COLO829 (cell line): Measurements from ENCODE around the gene PTCHD1.

Source experiments
- DNase-seq: peaks from one replicate; pipeline ENCODE4 v3.0.0; 2012; ENCODE audit warnings: low spot score

PTCHD1 gene

DNA sequence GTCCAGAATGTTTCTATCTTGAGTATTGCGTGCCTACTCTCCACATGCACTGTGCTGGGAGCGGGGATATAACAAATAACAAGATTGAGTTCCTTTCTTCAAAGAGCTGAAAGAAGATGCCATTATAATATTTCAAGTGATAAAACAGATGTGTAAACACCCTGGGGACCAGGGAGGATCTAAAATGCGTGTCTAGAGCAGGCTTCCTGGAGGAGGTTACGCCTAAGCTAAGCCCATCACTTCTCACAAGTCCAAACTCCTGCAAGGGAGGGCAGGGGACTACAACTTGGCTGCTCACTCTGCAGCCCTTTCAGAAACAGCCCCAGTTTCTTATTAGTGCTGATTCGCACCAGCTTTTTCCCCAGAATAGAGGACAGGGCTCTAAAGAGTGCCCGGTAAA, 21.5 kb downstream of the PTCHD1 start:
- no peak for DNase-seq

DNA sequence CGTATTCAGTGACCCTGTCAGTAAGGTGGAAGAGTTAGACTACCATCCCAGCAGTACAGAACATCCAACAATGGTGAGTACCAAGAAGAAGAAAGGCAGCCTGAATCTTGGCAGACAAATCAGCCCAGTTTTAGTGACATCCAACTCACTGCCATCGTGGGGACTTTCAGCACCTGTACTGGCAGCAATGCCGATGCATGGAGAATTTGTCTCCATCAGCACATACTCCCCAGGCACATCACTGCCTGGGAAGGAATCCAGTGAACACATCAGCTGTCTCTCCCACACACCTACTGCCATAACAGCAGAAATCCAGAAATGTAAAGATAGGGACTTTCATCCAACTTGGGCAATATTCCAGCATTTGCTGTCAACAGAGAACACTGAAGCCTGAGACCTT, 29.8 kb downstream of the PTCHD1 start:
- DNase-seq, result no peak

DNA sequence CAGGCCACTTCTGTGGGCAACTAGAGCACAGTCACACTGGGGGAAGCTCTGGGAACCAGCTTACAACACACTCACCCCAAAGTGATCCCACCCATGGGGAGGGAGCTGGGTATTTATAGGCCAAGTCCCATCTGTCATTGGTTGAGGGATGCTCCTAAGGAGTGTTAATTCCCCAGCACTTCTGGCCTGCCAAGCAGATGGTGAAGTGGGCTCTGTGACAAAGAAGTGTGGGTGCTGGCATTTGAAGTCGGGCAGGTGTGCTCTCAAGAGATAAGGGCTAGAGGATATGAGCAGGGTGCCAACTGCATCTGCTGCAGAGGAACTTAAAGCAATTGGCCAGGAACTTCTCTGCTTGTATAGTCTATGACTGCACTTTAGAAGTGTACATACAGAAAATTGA, 30.9 kb downstream of the PTCHD1 start:
- DNase-seq, result no peak

DNA sequence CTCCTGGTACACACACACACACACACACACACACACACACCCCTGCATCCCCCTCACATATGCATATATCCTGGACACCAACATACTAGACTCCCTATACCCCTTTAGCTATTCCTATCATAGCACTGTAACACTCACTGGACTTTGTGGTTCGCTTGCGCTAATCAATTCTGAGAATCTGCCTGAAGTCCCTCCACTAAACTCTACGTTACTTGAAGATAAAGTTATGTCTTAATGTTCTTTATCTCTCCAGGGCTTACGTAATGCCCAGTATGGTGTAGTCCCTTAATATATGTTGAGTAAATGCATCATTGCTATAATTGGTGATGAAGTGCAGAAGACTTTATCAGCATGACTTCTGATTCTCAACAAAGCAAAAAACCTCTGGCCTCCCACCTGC, 32.3 kb downstream of the PTCHD1 start:
- DNase-seq, result no peak

DNA sequence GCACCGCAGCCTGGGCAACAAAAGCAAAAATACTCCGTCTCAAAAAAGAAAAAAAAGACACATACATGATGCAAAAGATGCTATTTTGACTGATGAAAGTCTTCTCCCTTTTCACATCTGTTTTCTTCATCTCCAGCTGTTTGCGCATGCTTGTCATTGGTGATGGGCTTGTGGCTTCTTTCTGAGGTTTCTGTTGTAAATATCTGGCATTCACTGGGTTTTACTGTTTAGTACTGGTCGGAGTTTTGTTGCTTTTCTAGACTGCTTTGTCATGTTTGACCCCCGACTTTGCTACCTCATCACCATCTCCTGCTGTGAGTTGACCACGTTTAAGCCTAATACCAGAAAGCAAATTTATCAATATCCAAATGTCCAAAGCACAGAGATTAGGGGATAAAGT, 34.4 kb downstream of the PTCHD1 start:
- DNase-seq, result no peak

DNA sequence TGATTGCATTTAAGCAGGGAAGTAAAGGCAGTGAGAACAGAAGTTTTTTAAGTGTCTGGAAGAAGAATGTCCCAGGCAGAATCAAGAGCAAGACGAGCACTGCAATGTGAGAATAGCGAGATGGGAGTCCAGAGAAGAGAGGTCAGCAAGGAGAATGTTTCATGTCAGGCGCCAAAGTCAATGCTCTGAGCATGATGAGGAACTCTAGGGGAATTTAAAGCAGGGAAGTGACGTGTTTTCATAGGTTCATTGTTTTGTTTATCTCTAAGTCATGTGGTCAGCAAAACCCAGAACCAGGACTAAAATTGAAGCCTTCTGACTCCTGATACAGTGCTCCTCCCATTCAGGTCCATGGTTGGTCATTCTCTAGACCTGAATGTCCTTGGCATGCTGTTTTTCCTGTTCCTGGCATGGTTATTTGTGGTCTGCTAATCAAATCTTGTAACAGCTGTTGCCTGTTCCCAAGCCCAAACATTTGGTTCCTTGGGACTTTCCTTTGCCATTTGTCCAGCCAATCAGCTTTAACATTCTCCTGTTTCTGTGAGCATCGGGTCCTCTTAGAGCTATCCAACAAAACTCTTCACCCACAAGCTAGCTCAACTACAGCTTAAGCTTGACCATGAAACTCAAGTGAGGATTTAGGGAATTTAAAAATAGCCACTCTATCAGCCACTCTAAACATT, 37.7 kb downstream of the PTCHD1 start:
- DNase-seq, result no peak

DNA sequence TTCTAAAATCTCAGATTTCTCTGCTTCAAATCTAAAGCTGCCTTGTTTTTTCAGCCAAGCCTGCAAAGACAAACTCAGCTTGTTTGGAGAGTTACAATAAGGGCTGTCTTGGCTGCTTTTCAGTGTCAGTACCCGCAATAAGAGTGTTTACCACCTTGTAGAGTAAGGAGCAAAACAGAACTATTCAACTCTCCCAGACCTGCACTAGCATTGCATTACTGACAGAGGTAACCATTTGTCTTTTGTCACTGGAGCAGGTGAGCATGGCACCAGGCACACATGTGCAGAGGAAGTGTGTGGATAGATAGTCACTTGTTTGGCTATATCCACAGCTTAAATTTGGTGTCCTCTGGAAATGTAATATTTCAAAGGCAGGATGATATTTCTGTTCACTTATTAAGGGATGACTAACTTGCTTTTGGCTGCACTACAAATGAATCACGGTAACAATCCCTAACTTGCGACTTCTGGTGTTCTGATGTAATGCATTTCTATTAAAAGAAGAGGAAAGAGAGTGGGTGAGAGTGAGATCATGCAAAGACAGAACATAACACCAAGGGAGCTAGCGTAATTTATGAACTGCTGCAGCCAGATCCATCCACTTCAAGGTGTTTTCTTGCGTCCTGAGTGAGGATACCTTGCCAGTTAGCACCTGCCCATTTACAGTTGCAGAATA, 38.6 kb downstream of the PTCHD1 start:
- DNase-seq, result no peak

DNA sequence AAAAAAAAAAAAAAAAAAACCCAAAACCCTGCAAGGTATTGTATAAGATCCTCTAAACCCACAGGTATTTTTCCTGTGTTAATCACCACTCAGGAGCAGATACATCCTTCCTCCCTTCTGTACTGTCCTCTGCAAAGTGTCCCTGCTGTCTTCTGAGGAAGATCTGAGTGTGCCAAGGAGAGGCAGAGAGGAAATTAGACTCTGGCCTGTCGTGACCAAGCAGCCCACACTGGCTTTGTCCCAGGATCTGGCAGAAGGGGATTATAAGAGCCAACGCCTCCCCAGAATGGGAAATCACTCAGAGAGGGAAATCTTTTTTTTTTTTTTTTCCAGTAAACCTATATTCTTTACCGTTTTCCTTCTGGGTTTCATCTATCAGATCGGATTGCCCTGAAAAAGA, 39.6 kb downstream of the PTCHD1 start:
- no peak for DNase-seq

DNA sequence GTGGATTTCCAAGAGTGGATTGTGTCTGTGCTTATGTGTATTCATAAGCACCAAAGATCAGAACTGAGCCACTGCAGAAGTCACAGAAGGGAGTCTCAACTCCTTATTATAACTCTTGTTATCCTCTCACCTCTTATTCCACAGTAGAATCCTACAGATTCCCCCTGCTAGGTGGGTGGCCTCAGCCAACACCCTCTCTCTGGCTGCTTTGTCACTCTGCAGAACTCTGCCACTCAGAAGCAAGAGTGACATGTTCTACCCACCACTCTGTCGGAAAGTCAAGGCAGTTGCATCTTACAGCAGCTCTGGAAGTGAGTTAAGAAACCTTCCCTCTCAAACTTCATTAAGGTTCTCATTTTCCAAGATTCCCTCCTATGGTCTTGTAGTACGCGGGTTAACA, 41.9 kb downstream of the PTCHD1 start:
- no peak for DNase-seq

DNA sequence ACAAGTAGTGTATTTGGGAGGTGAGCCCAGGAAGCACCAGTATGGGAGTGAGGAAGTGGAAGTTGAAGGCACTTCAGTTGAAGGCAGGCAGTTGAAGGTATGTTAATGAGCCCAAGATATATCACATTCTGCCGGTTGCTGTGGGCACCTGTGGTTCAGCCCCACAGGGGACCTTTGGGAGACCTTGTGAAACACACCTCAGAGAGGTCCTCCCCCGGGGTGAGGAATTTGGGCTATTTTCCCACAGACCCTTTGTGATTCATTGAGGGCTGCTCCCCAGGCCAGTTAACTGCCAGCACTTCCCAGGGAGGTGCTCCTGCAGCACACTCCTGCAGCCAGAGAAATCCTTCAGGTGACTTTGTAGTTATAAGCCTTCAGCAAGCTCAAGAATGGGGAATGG, 45.9 kb downstream of the PTCHD1 start:
- DNase-seq, result no peak

DNA sequence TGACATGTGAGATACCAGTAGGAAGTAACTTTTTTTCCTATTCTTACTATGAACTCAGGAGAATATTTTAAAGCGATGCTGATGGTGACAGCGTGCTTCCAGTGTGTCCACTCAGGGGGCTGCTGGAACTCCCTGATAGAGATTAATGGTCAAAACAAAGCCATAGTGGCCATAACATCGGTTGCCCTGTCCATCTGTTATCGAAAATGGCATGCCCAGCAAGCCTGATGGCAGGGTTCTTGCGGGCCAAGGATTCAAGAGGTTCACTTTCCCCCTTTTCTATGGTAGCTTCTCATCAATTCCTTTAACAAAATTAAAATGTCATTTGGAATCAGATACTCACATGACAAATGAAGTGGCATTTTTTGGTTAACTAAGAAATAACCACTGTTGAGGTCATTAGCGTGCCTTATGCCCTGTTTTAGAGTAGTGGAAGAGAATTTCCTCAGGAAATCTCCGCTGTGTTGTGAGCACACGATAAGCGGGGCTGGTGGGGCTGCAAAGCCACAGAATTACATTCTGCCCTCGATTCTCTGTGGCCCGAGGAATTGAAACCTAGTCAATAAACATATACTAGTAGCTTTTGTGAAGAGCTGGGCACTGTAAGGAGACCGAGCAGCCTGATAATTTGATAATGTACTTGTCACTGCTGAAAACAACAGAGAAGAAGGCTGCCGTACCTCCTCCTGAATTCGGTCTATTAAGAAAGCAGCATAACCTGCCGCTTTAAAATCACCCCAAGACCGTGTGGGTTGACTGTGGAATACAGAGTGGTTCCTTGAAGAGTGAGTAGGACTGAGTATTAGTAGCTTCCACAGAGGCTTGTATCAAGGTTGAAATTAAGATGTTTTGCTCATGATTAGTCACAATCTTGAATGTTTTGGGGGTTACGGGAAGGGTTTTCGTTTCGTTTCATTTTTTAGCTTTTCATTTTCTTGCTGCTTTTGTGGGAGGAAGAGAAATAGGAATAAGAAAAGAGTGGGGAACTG, 46.7 kb downstream of the PTCHD1 start:
- no peak for DNase-seq

DNA sequence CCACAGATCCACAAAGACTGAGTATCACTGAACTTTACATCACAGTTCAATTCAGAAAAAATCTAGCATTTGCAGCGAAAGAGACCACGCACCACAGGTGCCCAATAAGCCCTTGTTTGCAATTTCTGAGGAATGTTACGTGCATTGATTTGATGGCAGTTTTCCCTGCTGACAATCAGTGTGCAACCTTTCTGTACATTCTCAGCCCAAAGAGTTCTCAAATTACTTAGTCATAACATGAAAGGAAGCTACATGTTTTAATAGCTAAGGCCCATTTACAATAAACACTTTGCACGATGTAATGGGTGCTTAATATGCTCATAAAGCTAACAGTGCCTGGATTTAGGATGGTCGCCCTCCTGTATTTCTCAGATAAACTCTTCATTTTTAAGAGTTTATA, 47.9 kb downstream of the PTCHD1 start:
- DNase-seq, result no peak

DNA sequence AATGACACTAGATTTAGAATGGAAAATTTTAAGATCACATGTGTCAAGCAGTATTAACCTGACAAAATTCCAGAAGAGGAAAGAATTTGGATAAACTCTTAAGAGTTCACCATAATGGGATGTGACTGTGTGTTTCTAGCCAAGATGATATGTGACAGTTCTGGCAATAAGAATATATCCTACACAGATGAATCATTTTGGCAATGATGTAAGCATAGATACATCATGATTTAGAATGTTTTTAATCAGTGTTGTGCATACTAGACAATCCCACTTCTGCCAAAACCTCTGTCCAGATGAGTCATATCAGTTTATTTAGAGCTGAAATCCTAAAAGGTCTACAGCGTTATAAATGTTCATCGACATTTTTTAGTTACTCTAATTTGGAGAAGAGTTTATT, 48.8 kb downstream of the PTCHD1 start:
- no peak for DNase-seq

DNA sequence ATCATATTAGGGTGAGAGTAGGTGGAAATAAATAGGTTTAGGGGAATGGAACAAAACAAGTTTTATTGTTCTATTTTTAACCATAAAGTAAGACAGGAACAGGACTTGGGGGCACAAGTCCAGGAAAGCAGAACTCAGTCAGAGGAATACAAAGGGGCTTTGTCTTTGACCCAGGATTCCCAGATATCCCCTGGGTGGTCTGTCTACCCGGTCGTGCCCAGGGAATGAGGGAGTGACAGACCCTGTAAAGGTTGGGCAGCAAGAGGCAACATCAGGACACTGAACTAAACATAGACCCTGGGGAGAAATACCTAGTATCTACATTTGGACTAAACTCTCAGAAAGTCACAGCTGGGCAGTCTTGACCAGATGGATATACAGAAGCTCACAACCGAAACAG, 50.6 kb downstream of the PTCHD1 start:
- DNase-seq, result no peak

DNA sequence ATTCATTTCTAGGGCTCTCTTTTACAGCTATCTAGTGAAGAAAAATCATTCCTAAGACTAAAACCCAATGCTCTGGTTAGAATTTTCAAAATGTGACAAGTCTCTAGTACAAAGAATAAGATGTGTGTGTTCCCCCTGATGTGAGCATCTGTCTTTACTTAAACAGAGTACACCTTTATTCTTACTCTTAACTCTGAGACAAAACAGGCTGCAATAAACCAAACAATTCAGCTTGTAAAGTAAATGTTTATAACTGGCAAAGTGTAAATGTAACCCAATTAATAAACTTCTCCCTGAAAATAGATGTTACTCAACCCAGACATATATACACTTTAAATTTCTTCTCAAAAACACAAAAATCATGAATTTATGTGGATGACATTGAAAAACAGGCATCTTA, 51.6 kb downstream of the PTCHD1 start:
- no peak for DNase-seq

DNA sequence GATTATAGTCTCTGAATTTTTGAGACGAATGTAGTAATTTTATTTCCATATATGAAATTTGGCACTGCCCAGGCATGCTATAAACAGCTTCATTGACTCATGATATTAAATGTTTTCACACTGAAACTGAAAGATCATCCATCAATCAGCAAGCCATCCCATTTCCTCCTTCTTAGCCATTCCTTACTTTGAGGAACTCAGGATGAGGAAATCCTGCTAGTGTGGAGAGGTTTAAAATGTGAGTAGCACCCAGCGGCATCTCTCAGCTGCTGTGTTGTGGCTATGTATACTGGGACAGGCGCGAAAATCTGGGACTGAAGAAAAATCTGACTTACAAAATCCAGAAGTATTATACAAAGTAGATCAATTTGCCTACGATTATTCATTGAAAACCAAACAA, 52.1 kb downstream of the PTCHD1 start:
- DNase-seq, result no peak

DNA sequence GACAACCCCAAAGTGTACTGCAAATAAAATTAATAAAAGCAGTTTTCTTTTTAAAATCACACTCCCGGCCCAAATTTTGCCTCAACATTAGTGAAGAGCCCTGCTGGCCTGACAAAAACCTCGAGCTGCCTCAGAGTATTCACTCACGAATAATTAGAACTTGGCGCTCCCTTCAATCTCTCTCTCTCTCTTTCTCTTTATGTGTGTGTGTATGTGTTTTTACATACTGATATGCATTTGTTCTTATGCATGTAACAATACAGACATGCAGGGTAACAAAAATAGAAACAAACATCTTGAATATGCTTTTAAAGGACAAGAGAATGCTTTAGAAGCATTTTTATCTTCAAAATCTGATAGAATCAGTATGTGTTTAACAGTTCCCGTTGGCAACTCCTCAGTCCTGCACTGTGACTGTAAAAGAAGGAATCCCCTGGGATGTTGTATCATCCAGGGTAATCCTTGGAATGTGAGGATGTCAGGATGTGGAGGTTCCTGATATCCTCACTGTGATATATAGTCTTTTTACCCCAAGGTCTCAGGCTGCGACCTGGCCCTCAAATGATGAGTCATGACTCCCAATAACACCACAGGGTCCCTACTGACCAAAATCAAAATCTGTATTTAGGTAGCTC, 53.0 kb downstream of the PTCHD1 start:
- DNase-seq, result no peak

DNA sequence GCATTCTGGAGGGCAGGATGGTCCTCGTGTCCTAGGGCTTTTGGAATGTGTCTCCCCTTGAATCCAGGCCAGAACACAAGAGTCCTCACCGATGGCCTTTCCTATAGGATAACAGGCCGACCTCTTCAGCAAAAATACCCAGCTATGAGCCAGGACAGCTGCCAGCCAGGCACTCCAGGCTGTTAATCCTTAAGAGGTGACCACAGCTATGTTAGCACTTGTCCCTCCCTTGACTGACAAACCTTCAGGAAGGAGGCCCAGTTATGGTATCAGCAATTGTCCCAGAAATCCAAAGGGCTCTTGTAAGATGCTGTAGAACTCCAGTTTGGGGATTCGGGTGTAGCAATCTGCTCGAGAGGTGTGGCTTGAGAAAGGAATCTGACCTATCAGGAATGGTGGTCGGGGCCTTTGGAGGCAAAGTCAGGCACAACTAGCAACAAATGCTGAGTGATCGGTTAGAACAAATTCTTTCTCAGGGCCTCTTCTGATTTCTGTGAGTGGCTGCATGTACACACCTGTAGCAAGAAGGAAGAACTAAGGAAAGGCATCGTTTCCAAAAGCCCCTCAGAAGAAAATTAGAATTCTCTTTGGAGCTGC, 54.6 kb downstream of the PTCHD1 start:
- DNase-seq, result no peak

DNA sequence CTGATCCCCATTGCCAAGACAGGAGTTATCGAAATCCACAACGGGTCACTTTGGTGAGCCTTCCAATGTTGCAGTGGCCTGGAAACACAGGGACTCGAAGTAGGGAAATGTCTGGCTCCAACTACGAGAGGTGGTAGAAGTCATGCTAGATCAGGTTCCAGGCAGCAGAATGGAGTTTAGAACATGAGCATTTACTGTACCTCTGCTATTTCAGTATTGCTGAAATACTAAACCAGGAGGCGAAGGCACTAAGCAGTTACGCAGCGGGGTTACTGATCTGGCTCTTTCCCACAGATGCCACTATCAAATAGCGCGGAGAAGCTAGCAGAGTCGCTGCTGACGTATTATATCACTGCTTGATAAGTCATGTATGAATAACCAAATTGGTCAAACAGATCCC, 56.3 kb downstream of the PTCHD1 start:
- DNase-seq, result no peak

DNA sequence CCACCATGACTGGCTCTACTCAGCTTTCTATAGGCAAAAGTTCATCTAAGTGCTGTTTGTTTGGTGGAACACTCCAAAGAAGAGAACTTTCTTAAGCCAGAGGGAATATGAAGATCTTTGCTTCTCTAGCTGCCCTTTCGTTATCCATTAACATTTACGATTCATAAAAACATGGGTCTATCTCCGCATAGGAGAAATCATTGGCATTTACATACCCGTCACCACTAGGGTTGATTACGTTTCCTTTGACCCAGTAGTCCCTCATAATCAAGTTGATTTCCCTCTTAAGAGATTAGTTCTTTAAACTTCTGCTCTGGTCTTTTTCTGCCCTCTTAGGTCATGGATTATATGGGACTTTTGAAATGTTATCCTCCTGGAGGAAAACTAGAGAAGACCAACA, 57.5 kb downstream of the PTCHD1 start:
- no peak for DNase-seq

DNA sequence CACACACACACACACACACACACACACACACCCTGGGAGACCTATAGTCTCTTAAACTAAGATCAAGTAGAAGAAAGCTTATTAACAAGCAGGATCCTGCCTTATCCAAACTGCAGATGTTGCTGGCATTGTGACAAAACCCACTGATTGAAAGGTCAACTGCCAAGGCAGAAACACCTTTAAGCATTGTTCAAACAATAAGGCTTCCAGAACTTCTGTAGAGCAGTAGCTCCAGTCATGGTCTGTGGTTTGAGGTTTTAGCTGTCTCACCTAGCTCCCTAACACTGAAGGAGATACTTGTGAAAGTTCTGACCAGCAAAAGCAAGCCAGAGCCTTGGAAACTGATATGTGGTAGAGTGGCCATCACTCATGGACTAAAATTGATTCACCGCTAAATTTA, 59.8 kb downstream of the PTCHD1 start:
- no peak for DNase-seq

DNA sequence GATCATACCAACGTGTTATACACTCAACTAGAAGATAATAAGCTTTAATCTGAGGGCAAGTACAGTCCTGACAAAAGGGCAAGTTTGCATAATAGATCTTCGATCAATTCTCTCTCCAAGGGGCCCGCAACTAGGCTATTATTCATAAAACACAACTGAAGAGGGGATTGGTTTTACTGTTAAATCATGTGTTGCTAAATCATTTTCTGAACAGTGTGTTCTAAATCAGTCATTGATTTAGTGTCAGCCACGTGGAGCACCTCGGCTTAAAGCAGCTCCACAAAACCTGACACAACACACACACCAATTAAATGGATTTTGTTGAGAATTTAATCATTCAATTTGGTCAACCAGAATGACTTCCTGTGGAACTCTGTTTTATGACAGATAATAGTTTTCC, 61.6 kb downstream of the PTCHD1 start:
- no peak for DNase-seq
